GM12801 (cell line): ENCODE data around the gene FIGNL2.

Experiments used
- CTCF ChIP-seq: IDR thresholded peaks from one replicate; pipeline ENCODE4 v1.5.1; 2011; ENCODE audit warnings: control low read depth; ENCODE audit not compliant: insufficient read length; ENCODE audit errors: extremely low read depth

Gene FIGNL2

DNA sequence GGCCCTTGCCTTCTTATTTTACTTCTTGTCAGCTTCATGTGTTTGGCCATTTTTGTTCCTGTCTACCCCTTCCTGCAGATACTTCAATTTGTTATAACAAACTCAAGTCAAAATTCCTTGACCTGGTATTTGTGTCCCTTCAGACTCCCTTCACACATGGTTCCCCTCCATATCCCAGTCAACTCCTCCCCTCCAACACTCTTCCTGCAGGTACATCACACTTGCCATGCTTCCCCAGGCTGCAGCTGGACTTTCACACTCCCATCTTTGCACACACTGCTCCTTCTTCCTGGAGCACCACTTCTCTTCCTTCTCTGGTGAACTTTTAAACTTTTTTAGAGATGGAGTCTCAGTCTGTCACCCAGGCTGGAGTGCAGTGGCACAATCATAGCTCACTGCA lies 18.9 kb upstream of the FIGNL2 start:
- no peak for TF ChIP-seq CTCF

GRCh38 chr12:51866762-51867161 lies 18.2 kb upstream of the FIGNL2 start:
- no peak for TF ChIP-seq CTCF

- TF ChIP-seq CTCF: no peak
Observed at GRCh38 chr12:51866324-51866723, 17.8 kb upstream of the FIGNL2 start.

DNA sequence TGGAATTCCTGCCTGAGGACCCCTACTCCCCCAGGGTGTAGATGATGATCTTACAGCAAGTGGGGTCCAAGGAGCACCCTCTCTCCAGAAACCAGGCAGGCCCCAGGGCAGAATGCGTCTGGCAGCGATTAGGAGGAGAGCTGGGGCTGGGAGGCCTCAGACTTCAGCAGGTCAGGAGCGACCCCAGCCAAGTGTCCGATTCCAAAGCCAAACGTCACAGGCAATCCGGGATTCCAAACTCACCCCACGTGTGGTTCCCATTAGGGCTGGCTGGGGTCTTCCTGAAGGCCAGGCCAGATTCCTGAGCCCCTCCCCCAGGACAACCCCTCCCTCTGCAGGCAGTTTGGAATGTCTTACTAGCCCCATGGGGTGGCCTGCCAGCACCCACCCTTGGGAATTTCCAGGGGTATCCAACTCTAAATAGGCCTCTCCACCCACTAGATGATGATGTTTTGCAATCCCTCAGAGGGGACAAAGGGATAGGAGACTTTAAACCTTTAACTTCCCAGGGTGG lies 17.3 kb upstream of the FIGNL2 start:
- no peak for TF ChIP-seq CTCF

- TF ChIP-seq CTCF: no peak
Observed at GRCh38 chr12:51864833-51865670, 16.5 kb upstream of the FIGNL2 start.

DNA sequence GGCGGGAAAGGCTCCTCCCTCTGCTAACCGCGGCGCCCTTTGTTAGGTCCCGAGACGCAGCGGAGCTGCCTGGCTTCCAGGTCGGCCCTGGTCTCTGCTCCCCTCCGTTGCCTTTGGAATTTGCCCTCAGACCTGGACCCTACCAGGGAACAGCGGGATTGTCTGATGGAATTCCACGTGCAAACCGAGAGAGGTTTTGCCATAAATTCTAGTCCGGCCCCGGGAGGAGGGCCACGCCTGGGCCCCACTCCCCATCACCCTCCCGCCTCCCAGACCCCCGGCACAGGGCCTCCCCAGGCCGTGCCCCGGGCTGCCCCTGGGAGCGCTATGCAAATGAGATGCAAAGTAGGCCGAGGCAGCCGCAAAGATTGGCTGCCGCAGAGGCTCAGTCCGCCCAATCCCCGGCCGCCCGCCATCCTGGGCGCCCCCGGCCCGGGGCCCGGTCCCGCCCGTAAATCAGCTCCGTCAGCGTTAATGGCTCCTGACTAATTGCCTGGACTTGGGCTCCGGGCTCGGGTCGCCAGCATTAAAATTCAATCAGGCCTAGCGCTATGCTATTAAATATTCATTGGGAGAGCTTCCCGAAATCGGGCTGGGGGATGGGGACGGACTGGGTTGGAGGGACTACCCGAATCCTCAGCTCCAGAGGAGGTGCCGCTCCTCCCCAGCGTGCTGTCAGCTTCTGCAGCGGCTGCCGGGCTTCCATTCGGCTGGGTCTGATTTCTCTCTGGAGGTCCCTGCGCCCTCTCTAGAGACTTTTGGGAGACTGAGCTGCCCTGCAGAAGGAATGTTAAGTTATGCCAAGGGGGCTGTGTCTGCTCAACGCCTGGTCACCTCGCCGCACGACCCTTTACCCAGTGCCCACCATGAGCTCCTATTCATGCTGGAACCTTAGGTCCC lies 15.7 kb upstream of the FIGNL2 start:
- TF ChIP-seq CTCF: no peak

DNA sequence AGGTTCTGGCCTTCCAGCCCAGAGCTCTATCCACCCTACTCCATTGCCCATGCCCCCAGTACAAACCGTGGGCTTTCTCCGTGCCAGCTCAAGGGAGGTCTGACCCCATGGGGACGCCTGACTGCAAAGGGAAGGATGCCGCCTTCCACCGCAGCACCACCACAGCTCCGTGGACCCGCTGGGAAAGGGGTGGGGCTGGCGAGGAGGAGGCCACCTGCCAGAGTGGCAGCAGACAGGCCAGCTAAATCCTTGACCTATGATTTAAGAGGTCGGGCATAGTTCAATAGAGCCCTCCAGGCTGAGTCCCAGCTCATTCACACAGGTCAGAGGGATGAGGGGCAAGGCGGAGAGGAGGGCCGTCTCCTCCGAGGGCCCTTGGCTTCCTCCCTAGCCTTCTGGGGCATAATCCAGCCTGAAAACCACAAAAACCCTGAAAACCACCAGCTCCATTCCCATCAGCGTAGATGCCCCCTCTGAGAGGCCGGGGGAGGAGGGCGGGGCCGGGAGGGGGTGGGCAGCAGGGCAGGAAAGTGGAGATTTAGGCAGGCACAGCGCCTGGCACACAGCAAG lies 14.9 kb upstream of the FIGNL2 start:
- TF ChIP-seq CTCF: no peak
